DMS 273 (cell line): Measurements from ENCODE around the gene CCDC6.

Experiments used
- DNase-seq: peaks from one replicate; lab custom pipeline; 2025; ENCODE audit not compliant: unreplicated experiment; lab: John Stamatoyannopoulos, UW

Gene CCDC6

GRCh38 chr10:59854571-59854970, 51.8 kb downstream of the CCDC6 start:
- no peak for DNase-seq

- DNase-seq: no peak
Measured at GRCh38 chr10:59852670-59853069, 53.7 kb downstream of the CCDC6 start.

GRCh38 chr10:59851864-59852263, 54.5 kb downstream of the CCDC6 start:
- no peak for DNase-seq

GRCh38 chr10:59847888-59848287, 58.5 kb downstream of the CCDC6 start:
- DNase-seq: no peak

GRCh38 chr10:59847326-59847725, 59.0 kb downstream of the CCDC6 start:
- DNase-seq: no peak

GRCh38 chr10:59844436-59844835, 61.9 kb downstream of the CCDC6 start:
- DNase-seq: no peak

- no peak for DNase-seq
Measured at GRCh38 chr10:59843748-59844147, 62.6 kb downstream of the CCDC6 start.

GRCh38 chr10:59839576-59839975, 66.8 kb downstream of the CCDC6 start:
- DNase-seq: no peak

GRCh38 chr10:59838085-59838789, 68.1 kb downstream of the CCDC6 start:
- DNase-seq: peak; percentile 29

- no peak for DNase-seq
Measured at GRCh38 chr10:59833810-59834209, 72.5 kb downstream of the CCDC6 start.

GRCh38 chr10:59832506-59832905, 73.8 kb downstream of the CCDC6 start:
- no peak for DNase-seq

- no peak for DNase-seq
Measured at GRCh38 chr10:59831658-59832503, 74.5 kb downstream of the CCDC6 start.

- DNase-seq: peak; percentile 62
Measured at GRCh38 chr10:59830601-59831259, 75.6 kb downstream of the CCDC6 start.

GRCh38 chr10:59829601-59830000, 76.8 kb downstream of the CCDC6 start:
- no peak for DNase-seq

- DNase-seq: no peak
Measured at GRCh38 chr10:59829024-59829423, 77.3 kb downstream of the CCDC6 start.

- no peak for DNase-seq
Measured at GRCh38 chr10:59825932-59826331, 80.4 kb downstream of the CCDC6 start.

GRCh38 chr10:59823751-59824150, 82.6 kb downstream of the CCDC6 start:
- DNase-seq: no peak

GRCh38 chr10:59823111-59823510, 83.2 kb downstream of the CCDC6 start:
- DNase-seq: no peak

GRCh38 chr10:59820471-59820870, 85.9 kb downstream of the CCDC6 start:
- no peak for DNase-seq

- no peak for DNase-seq
Measured at GRCh38 chr10:59819683-59820082, 86.7 kb downstream of the CCDC6 start.

- no peak for DNase-seq
Measured at GRCh38 chr10:59819265-59819664, 87.1 kb downstream of the CCDC6 start.

- DNase-seq: no peak
Measured at GRCh38 chr10:59817773-59818172, 88.6 kb downstream of the CCDC6 start.
